GM12878 (cell line): ENCODE results near the gene LGMN. TPM values are rescaled to one million over a fixed set of nuclear protein-coding genes. Genes with fewer than 3 reads are reported as not detected.

Experiments used
- CBX5 ChIP-seq: sonication (generic); IDR thresholded peaks from 2 replicates; pipeline ENCODE4 v1.6.1; 2016; ENCODE audit warnings: low read depth, moderate library complexity, mild to moderate bottlenecking, inconsistent platforms
- DPF2 ChIP-seq: fragments of 450-650 bp; IDR thresholded peaks from 2 replicates; pipeline ENCODE4 v1.6.1; 2017; ENCODE audit warnings: mild to moderate bottlenecking
- ETV6 ChIP-seq, 2 experiments: fragments of 450-650 bp in 1 of 2; IDR thresholded peaks in 1 of 2; conservative IDR thresholded peaks in 1 of 2; 2 replicates each; pipeline ENCODE4 v1.6.1; 2014; ENCODE audit warnings: antibody characterized with exemption in 1 of 2, borderline replicate concordance in 1 of 2, low read depth in 1 of 2, mild to moderate bottlenecking in 1 of 2, moderate library complexity in 1 of 2
- FOS ChIP-seq: IDR thresholded peaks from 3 replicates; pipeline ENCODE4 v1.6.1; 2011; ENCODE audit warnings: borderline replicate concordance; ENCODE audit not compliant: insufficient read length; ENCODE audit errors: extremely low read depth
- IRF5 ChIP-seq: fragments of 450-650 bp; IDR thresholded peaks from 2 replicates; pipeline ENCODE4 v1.6.1; 2017; ENCODE audit warnings: borderline replicate concordance
- KAT2A ChIP-seq: conservative IDR thresholded peaks from 2 replicates; pipeline ENCODE4 v1.6.1; 2011; ENCODE audit warnings: low read depth, low read length; ENCODE audit not compliant: control insufficient read depth
- NR2C2 ChIP-seq: IDR thresholded peaks from 2 replicates; pipeline ENCODE4 v1.6.1; 2011; ENCODE audit warnings: borderline replicate concordance, low read depth; ENCODE audit not compliant: control insufficient read depth, insufficient read length
- NR2F1 ChIP-seq: fragments of 450-650 bp; conservative IDR thresholded peaks from 2 replicates; pipeline ENCODE4 v1.6.1; 2017; ENCODE audit warnings: mild to moderate bottlenecking
- PAX8 ChIP-seq: fragments of 450-650 bp; IDR thresholded peaks from 2 replicates; pipeline ENCODE4 v1.6.1; 2017; ENCODE audit warnings: mild to moderate bottlenecking, moderate library complexity
- PBX3 ChIP-seq: IDR thresholded peaks from 2 replicates; pipeline ENCODE4 v1.6.1; 2011; ENCODE audit warnings: mild to moderate bottlenecking, low read depth, low read length, moderate library complexity; ENCODE audit not compliant: insufficient replicate concordance
- POU2F2 ChIP-seq: IDR thresholded peaks from 3 replicates; pipeline ENCODE4 v1.6.1; 2011; ENCODE audit warnings: low read depth, mild to moderate bottlenecking, low read length, borderline replicate concordance
- RAD21 ChIP-seq: IDR thresholded peaks from 2 replicates; pipeline ENCODE4 v1.6.1; 2011; ENCODE audit warnings: mild to moderate bottlenecking, low read depth, low read length, moderate library complexity; ENCODE audit not compliant: insufficient read depth
- RUNX3 ChIP-seq: IDR thresholded peaks from 2 replicates; pipeline ENCODE4 v1.6.1; 2012; ENCODE audit warnings: low read length, inconsistent platforms
- SMC3 ChIP-seq: IDR thresholded peaks from 2 replicates; pipeline ENCODE4 v1.6.1; 2011; ENCODE audit warnings: low read length, improper control_type of control experiment, borderline replicate concordance
- SPI1 ChIP-seq: IDR thresholded peaks from 2 replicates; pipeline ENCODE4 v1.6.1; 2011; ENCODE audit warnings: low read depth, mild to moderate bottlenecking, low read length, moderate library complexity, borderline replicate concordance; ENCODE audit not compliant: insufficient read depth
- TCF3 ChIP-seq: IDR thresholded peaks from 2 replicates; pipeline ENCODE4 v1.6.1; 2012; ENCODE audit warnings: low read depth, mild to moderate bottlenecking, low read length, borderline replicate concordance; ENCODE audit not compliant: insufficient read depth
- YY1 ChIP-seq: IDR thresholded peaks from 2 replicates; pipeline ENCODE4 v1.6.1; 2011; ENCODE audit warnings: low read depth, mild to moderate bottlenecking, low read length
- ZNF384 ChIP-seq: IDR thresholded peaks from 2 replicates; pipeline ENCODE4 v1.6.1; 2012; ENCODE audit warnings: low read depth, mild to moderate bottlenecking, low read length, improper control_type of control experiment, borderline replicate concordance
- polyA plus RNA-seq, 11 experiments: library from polyadenylated mRNA; depleted of rRNA in 4 of 11; unstranded in 6 of 11; stranded (reverse) in 5 of 11; fragments of >200 nt; fragmentation: Nextera tagmentation in 4 of 11; fragmentation: Illumina TruSeq in 1 of 11; extraction: Ambion mirVana in 4 of 11; extraction: Trizol in 1 of 11; gene quantifications; 1 replicate in 1 of 11; 2 replicates in 10 of 11; pipeline versions ENCODE4 v1.2.1 to v1.2.3, GENCODE V29; 2011 to 2016; ENCODE audit warnings: inconsistent platforms in 2 of 11, missing spikeins in 2 of 11, low read depth in 1 of 11
- total RNA-seq, 4 experiments: library from RNA; depleted of rRNA in 3 of 4; stranded (reverse); fragments of >200 nt in 3 of 4; fragmentation: Illumina TruSeq in 1 of 4; extraction: Trizol in 1 of 4; gene quantifications; 2 replicates each; pipeline versions ENCODE4 v1.2.1 to v1.2.3, GENCODE V29; 2013 to 2021
- TF ChIP-seq, protein P1 (sequence below): IDR thresholded peaks from 2 replicates; pipeline ENCODE4 v1.6.1; 2011; ENCODE audit warnings: low read depth, mild to moderate bottlenecking, low read length, moderate library complexity, borderline replicate concordance; ENCODE audit errors: extremely low read depth
- TF ChIP-seq, protein P2 (sequence below): fragments of 450-650 bp; IDR thresholded peaks from 2 replicates; pipeline ENCODE4 v1.6.1; 2017; ENCODE audit warnings: mild to moderate bottlenecking, moderate library complexity

The LGMN gene
- total and polyA plus RNA-seq, 10 of the 15 experiments (the other 5 are each of a cell fraction or from before 2014, with no cell fraction given), result 0.71 to 192 (median 3.9) TPM

DNA sequence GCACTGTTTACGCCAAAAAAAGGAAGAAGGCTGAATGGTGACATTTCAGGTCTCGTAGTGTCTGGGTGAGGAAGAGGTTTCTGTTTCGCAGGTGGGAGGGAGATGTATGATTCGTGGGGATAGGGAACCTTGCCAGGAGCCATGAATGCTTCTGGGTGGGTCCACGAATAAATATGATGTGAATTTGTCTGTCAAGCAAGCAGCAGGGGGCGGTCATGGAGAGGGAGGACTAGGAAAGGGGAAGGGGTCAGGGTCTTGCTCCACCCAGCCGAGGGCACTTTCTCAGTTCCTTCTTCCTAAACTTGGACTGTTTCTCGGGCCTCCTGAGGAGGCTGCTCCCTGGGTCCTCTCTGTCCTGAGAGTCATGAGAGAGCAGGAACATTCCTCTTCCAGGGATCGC, 72.5 kb downstream of the LGMN start (continued):
- TF ChIP-seq DPF2, result 0 out of 2 replicates have a peak, but pooled peaks have one; percentile 12
- TF ChIP-seq FOS, result no peak
- TF ChIP-seq PBX3, result no peak
- no peak for TF ChIP-seq RUNX3
- no peak for TF ChIP-seq IRF5
- TF ChIP-seq POU2F2, result no peak
- TF ChIP-seq, protein P1, sequence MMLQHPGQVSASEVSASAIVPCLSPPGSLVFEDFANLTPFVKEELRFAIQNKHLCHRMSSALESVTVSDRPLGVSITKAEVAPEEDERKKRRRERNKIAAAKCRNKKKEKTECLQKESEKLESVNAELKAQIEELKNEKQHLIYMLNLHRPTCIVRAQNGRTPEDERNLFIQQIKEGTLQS, result no peak
- TF ChIP-seq PAX8, result no peak
- no peak for TF ChIP-seq TCF3
- TF ChIP-seq YY1, result no peak
- TF ChIP-seq SMC3, result peak; percentile 3; the same call in 1 of the 2 replicates
- TF ChIP-seq ETV6 (conservative IDR thresholded peaks at IDR 0.05 in 1 of 2, IDR thresholded peaks at IDR 0.05 in 1 of 2; ENCODE audit: borderline replicate concordance in 1 of 2, low read depth in 1 of 2), result no peak
- TF ChIP-seq, protein P2, sequence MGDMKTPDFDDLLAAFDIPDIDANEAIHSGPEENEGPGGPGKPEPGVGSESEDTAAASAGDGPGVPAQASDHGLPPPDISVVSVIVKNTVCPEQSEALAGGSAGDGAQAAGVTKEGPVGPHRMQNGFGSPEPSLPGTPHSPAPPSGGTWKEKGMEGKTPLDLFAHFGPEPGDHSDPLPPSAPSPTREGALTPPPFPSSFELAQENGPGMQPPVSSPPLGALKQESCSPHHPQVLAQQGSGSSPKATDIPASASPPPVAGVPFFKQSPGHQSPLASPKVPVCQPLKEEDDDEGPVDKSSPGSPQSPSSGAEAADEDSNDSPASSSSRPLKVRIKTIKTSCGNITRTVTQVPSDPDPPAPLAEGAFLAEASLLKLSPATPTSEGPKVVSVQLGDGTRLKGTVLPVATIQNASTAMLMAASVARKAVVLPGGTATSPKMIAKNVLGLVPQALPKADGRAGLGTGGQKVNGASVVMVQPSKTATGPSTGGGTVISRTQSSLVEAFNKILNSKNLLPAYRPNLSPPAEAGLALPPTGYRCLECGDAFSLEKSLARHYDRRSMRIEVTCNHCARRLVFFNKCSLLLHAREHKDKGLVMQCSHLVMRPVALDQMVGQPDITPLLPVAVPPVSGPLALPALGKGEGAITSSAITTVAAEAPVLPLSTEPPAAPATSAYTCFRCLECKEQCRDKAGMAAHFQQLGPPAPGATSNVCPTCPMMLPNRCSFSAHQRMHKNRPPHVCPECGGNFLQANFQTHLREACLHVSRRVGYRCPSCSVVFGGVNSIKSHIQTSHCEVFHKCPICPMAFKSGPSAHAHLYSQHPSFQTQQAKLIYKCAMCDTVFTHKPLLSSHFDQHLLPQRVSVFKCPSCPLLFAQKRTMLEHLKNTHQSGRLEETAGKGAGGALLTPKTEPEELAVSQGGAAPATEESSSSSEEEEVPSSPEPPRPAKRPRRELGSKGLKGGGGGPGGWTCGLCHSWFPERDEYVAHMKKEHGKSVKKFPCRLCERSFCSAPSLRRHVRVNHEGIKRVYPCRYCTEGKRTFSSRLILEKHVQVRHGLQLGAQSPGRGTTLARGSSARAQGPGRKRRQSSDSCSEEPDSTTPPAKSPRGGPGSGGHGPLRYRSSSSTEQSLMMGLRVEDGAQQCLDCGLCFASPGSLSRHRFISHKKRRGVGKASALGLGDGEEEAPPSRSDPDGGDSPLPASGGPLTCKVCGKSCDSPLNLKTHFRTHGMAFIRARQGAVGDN, result no peak
- no peak for TF ChIP-seq ZNF384
- TF ChIP-seq SPI1, result peak; percentile 85
- no peak for TF ChIP-seq RAD21
- TF ChIP-seq CBX5, result no peak
- no peak for TF ChIP-seq NR2C2
- no peak for TF ChIP-seq KAT2A
- TF ChIP-seq NR2F1, result peak; percentile 50
